Neutrophil (primary cell): Measurements from ENCODE around the gene LY6G6F.
"Not testable (repeated sequence)": the region's sequence is repeated elsewhere in the genome, so short reads cannot be mapped to it uniquely, and the experiment has no call there.

Source experiments
- H3K27ac ChIP-seq: fragments of 200-600 bp; sonication (generic); 2 replicates; pipeline ENCODE4 v1.5.1; 2016; ENCODE audit warnings: mild to moderate bottlenecking, moderate library complexity
- H3K27me3 ChIP-seq: fragments of 200-600 bp; sonication (generic); 2 replicates; pipeline ENCODE4 v1.6.0; 2016; ENCODE audit warnings: mild to moderate bottlenecking
- H3K36me3 ChIP-seq: fragments of 200-600 bp; sonication (generic); 2 replicates; pipeline ENCODE4 v1.5.1; 2017
- H3K4me1 ChIP-seq, 2 experiments: fragments of 200-600 bp in 1 of 2; sonication (generic) in 1 of 2; 1 replicate in 1 of 2; 2 replicates in 1 of 2; pipeline versions ENCODE4 v1.5.1 to v1.6.1; 2013 to 2016; ENCODE audit warnings: low read depth in 1 of 2, low read length in 1 of 2, mild to moderate bottlenecking in 1 of 2, moderate library complexity in 1 of 2; ENCODE audit not compliant: control insufficient read depth in 1 of 2, insufficient read depth in 1 of 2
- H3K4me3 ChIP-seq, 2 experiments: fragments of 200-600 bp in 1 of 2; sonication (generic) in 1 of 2; 1 replicate in 1 of 2; 2 replicates in 1 of 2; pipeline ENCODE4 v1.5.1; 2013 to 2016; ENCODE audit warnings: low read depth in 1 of 2, low read length in 1 of 2, mild to moderate bottlenecking in 1 of 2, moderate library complexity in 1 of 2
- H3K9me3 ChIP-seq: fragments of 200-600 bp; sonication (generic); 2 replicates; pipeline ENCODE4 v1.5.1; 2016
- TF ChIP-seq, protein P1 (sequence below): fragments of 200-600 bp; sonication (generic); IDR thresholded peaks from 2 replicates; pipeline ENCODE4 v1.5.1; 2016; ENCODE audit warnings: antibody characterized with exemption

Gene LY6G6F

GRCh38 chr6:31702819-31703716, 3.6 kb upstream of the LY6G6F start, which contains the start of gene ABHD16A:
Gene ABHD16A (minus strand): TSS chr6:31703324. CDS start chr6:31703281, 43 bp downstream.
- Histone ChIP-seq H3K4me3 (peak within 1 kb of the TSS; percentile 78 to 93), H3K4me1 (peaks cover 25% of the 10 kb centered on the region in 2 experiments), H3K9me3 (no peaks in the 10 kb centered on the region)

DNA sequence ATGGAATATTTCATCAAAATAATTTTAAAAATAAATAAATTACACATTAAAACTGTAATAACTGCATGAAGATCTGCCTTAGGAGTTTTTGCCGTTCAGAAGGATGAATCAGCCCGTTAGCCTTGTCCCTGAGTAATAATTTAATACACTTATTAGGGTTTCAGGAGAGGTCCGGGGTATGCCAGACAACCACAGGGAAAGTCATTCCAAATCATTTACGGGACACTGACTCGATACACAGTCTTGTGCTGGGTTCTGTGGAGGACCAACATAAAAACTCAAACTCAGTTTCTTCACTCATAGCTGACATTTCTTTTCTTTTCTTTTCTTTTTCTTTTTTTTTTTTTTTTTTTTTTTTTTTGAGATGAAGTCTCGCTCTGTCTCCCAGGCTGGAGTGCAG, 735 bp upstream of the LY6G6F start:
- H3K4me1 ChIP-seq, result peaks cover 27 to 28% of the 10 kb centered on the region in 2 experiments
- peaks cover 9% of the 10 kb centered on the region for H3K36me3 ChIP-seq

More at GRCh38 chr6:31702819-31703716, 3.6 kb upstream of the LY6G6F start, which contains the start of gene ABHD16A:
- TF ChIP-seq, protein P1, sequence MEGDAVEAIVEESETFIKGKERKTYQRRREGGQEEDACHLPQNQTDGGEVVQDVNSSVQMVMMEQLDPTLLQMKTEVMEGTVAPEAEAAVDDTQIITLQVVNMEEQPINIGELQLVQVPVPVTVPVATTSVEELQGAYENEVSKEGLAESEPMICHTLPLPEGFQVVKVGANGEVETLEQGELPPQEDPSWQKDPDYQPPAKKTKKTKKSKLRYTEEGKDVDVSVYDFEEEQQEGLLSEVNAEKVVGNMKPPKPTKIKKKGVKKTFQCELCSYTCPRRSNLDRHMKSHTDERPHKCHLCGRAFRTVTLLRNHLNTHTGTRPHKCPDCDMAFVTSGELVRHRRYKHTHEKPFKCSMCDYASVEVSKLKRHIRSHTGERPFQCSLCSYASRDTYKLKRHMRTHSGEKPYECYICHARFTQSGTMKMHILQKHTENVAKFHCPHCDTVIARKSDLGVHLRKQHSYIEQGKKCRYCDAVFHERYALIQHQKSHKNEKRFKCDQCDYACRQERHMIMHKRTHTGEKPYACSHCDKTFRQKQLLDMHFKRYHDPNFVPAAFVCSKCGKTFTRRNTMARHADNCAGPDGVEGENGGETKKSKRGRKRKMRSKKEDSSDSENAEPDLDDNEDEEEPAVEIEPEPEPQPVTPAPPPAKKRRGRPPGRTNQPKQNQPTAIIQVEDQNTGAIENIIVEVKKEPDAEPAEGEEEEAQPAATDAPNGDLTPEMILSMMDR, result peak; percentile 68
- Histone ChIP-seq H3K27ac (peak within 1 kb of the TSS; percentile 99), H3K36me3 (peaks cover 30% of the 10 kb centered on the region), H3K27me3 (no peaks in the 10 kb centered on the region)

GRCh38 chr6:31707701-31708100, 1.0 kb downstream of the LY6G6F start:
- TF ChIP-seq, protein P1, result no peak
- Histone ChIP-seq H3K4me1 (peaks cover 21 to 23% of the 10 kb centered on the region in 2 experiments), H3K27me3 (no peaks in the 10 kb centered on the region), H3K9me3 (no peaks in the 10 kb centered on the region), H3K4me3 (no peak overlapping the region), H3K36me3 (no peaks in the 10 kb centered on the region), H3K27ac (no peak overlapping the region)

More for the DNA sequence above, 735 bp upstream of the LY6G6F start:
- Histone ChIP-seq H3K27me3 (no peaks in the 10 kb centered on the region), H3K27ac (no peak overlapping the region), H3K9me3 (no peaks in the 10 kb centered on the region), H3K4me3 (no peak overlapping the region)
- TF ChIP-seq, protein P1, result no peak

GRCh38 chr6:31708224-31708623, 1.6 kb downstream of the LY6G6F start:
- TF ChIP-seq, protein P1, result no peak
- Histone ChIP-seq H3K27ac (no peak overlapping the region), H3K36me3 (no peaks in the 10 kb centered on the region), H3K9me3 (no peaks in the 10 kb centered on the region), H3K4me3 (no peak overlapping the region), H3K4me1 (peaks cover 21 to 23% of the 10 kb centered on the region in 2 experiments), H3K27me3 (no peaks in the 10 kb centered on the region)

DNA sequence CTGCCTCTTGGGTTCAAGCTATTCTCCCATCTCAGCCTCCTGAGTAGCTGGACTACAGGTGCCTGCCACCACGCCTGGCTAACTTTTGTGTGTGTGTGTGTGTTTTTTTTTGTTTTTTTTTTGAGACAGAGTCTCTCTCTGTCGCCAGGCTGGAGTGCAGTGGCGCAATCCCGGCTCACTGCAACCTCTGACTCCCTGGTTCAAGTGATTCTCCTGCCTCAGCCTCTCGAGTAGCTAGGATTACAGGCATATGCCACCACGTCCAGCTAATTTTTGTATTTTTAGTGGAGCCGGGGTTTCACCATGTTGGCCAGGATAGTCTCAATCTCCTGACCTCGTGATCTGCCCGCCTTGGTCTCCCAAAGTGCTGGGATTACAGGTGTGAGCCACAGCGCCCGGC, 2.5 kb downstream of the LY6G6F start:
- not testable (repeated sequence) for H3K27ac ChIP-seq, H3K36me3 ChIP-seq, H3K9me3 ChIP-seq, H3K27me3 ChIP-seq, H3K4me3 ChIP-seq
- peaks cover 14 to 15% of the 10 kb centered on the region in 2 experiments for H3K4me1 ChIP-seq
